GM21515 (cell line): ENCODE data around the gene CNGB1.
"Not testable (repeated sequence)": the region's sequence is repeated elsewhere in the genome, so short reads cannot be mapped to it uniquely, and the experiment has no call there.

ENCODE experiments used
- ATAC-seq: cut with Tn5 transposase; IDR thresholded peaks from one replicate; pipeline ENCODE4 v1.9.1; 2021; ENCODE audit not compliant: unreplicated experiment

The CNGB1 gene

DNA sequence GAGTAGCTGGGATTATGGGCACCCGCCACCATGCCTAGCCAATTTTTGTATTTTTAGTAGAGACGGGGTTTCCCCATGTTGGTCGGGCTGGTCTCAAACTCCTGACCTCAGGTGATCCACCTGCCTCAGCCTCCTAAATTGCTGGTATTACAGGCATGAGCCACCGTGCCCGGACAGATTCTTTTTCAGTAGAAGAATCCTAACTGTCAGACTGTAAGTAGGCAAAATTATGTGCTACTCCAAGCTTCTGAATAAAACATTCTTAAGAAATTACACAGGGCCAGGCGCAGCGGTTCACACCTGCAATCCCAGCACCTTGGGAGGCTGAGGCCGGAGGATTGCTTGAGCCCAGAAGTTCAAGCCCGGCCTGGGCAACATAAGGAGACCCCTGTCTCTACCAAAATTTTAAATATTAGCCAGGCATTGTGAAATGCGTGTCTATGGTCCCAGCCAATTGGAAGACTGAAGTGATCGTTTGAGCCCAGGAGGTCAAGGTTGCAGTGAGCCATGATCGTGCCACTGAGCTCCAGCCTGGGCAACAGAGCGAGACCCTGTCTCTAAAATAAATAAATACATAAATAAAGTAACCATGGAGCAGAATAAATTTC is 101.9 kb downstream of the CNGB1 start:
- no peak for ATAC-seq

DNA sequence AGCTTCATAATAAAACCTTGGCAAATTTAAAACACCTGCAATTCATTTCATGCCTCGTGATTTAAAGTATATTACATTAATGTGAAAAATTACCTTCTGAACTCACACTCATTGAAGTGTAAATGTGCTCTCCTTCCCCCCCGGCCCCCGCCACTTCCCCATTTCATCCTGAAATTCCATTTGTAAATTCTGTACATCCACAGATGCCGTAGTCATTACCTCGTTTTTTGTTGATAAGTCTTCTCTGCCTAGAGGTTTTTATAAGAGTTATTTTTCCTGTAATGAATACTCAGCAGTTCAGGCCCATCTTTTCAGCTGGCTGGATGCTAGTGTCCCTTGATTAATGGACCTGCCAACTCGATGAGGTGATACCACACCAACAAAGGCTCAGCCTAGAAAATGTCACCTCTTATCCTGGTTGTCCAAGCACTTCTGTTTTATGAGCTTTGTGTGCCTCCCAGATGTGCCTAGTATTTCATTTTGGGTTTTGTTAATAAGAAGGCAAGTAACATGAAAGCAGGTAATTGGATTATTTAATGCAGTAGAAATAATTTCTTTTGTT is 103.8 kb downstream of the CNGB1 start:
- no peak for ATAC-seq

DNA sequence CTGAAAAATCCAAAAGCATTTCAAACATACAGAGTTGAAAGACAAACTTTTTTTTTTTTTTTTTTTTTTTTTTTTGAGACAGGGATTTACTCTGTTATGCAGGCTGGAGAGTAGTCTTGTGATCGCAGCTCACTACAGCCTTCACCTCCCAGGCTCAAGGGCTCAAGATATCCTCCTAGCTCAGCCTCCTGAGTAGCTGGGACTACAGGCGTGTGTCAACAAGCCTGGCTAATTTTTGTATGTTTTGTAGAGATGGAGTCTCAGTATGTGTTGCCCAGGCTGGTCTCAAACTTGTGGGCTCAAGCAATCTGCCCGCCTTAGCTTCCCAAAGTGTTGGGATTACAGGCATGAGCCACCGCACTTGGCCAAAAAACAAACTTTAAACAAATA is 104.4 kb downstream of the CNGB1 start:
- no peak for ATAC-seq

DNA sequence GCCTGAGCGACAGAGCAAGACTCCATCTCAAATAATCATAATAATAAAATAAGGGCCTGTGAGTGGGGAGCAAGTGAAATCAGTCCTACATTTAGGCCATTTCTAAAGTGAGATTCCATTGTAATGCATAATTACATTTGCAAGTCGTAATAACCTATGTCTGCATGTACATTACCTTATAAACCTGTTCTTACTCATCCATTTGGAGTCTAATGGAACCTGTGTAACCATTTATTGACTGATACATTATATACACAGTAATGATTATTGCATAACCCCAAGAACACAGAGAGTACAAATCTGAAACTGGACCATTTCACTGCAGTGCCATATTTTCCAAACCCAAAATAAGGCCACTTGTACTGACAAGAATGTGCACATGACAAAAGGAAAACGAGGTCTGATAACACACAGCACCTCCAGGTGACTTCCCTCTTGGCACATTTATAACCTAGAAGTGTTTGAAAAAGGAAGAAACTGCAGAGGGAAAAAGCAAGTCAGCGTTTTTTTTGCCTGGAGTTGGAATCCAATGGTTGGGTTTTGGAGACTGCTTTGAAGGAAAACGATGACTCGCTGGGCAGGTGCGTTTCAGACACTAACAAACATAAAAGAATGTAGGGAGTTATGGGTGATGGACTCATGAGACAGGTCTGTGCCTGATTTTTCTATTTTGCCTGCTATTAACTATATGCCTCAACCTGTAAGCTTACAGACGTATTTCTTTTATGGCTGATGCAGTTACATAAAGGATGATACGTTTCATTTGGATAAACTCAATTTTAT is 105.0 kb downstream of the CNGB1 start:
- no peak for ATAC-seq

DNA sequence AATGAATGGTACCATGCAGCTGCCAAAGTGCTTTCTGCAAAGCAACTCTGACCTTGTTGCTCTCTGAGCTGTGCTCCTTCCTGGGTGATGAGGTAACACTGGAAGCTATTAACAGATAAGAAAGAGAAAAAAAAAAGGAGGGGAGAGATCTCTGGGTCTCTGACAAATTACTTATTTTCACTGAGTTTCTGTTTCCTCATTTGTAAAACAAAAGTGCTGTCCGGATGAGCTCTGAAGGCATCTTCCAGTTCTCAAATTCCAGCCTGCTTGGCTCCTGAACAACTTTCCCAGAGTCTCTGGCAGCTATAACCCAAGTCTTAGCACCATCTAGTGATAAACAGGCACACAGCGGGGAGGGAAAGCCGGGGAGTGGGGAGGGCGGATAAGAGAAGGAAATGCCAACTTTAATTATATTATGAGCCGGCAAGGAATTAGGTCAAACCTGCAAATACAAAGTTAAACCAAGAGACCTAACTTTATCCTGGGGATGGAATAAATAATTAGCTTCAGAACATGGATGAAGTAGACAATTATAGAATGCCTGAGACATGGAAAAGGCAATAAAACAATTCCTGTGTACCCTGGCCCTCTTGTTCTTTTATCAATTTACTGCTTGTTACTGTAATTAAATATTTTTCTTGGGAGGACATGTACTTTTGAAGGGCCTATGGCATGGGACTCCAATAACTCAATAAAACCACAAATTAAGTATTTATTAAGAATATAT is 107.3 kb downstream of the CNGB1 start:
- ATAC-seq, result no peak

DNA sequence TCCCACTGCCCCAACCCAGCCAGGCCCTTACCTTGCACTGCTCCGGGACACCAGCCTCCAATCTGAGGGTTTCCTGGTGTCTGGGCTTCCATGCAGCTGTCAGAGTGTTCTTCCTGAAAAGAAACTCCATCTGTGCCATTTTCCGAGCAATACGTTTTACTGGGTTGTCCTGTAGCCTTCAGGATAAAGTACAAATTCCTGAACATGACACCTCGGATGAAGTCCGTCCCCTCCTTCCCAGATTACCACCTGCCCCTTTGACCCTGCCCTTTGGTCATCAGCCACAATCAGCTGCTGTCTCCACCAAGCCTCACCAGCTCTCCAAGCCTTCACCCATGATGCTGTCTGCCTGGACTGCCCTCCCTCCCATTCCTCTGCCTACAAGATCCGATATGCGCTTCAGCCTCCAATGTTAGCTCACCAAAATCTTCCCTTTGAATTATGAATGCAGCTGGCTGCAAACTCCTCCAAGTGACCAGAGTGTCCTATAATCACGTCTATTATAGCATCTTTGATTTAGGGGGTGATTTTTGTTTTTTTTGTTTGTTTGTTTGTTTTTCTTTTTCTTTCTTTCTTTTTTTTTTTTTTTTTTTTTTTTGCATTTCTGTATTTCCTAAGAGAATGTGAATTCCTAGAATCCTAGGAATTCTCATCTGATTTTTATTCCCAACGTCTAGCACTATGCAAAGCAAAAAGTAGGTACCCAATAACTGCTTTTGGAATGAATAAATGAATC is 108.1 kb downstream of the CNGB1 start:
- no peak for ATAC-seq

DNA sequence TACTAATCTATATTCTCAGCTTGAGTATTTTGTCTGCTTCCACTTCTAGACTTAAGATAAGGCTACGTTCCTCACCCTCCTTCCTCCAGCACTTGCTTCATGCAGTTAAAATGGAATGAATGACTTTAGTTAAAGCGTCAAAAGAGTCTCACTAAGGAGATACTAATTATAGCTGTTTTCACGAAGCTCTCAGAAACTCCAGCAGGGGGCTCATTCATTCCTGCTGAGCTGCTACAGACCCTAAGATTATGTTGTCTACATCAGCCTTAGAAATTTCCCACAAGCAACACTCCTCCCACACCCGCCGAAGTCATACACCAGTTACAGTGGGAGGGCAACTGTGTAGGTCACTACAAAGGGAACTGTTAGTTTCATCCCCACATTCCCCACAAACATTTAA is 111.6 kb downstream of the CNGB1 start:
- no peak for ATAC-seq

DNA sequence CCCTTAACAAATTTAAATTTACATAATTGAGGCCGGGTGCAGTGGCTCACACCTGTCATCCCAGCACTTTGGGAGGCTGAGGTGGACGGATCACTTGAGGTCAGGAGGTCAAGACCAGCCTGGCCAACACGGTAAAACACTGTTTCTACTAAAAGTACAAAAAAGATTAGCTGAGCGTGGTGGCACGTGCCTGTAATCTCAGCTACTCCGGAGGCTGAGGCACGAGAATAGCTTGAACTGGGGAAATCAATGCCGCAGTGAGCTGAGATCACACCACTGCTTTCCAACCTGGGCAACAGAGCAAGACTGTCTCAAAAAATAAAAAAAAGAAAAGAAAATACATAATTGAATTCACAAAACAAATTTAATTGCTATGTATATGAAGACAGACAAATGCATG is 112.3 kb downstream of the CNGB1 start:
- no peak for ATAC-seq

DNA sequence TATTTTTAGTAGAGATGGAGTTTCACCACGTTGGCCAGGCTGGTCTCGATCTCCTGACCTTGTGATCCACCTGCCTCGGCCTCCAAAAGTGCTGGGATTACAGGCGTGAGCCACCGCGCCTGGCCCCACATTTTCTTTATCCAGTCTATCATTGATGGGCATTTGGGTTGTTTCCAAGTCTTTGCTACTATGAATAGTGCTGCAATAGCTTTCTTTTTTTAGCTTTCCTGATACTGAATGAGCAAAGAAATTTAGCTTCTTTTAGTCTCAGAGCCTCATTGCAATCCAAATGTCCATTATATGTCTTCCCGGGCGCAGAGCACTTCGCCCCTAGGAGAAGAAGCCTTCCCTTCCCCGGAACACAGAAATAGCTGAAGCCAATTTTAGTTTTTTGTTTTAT is 112.9 kb downstream of the CNGB1 start:
- ATAC-seq, result not testable (repeated sequence)

DNA sequence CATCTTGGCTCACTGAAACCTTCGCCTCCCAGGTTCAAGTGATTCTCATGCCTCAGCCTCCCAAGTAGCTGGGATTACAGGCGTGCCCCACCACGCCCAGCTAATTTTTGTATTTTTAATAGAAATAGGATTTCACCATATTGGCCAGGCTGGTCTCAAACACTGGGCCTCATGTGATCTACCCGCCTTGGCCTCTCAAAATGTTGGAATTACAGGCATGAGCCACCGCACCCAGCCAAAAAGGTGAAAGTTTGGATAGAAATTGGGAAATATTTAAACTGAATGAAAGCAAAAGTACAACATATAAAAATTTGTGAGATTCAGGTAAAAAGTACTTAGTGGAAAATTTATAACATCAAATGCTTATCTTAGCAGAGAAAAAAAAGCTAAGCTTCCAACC is 115.7 kb downstream of the CNGB1 start:
- no peak for ATAC-seq

DNA sequence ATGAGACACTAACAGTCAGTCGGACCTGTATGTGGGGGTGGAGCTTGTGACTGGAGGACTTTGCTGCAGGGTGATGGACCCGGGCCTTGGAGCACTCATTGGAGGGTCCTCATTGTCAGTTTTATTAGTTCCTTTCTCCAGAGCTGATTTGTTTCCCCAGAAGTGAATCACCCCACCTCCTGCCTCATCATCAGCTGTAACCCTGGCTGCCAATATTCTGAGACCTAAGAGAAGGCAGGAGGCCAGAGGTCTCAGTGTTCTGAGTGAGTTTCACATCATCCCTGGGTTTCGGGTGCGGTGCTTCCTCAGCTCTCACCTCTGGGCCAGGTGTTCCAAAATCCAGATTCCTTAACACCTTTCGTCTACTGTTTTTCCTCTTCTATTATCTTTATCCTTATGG is 118.7 kb downstream of the CNGB1 start:
- no peak for ATAC-seq

DNA sequence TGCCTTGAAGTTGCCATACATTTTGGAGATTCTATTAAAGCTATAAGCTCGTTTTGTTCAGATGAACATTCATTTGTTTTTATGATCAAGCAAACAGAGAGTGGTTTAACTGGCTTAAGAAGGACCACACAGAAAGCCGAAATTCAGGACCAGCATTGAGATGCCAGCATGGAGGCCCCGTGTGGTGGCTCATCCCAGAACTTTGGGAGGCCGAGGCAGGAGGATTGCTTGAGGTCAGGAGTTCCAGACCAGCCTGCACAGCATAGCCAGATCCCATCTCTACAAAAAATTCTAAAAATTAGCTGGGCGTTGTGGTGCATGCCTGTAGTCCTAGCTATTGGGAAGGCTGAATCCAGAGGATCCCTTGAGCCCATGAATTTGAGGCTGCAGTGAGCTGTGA is 122.7 kb downstream of the CNGB1 start:
- no peak for ATAC-seq

DNA sequence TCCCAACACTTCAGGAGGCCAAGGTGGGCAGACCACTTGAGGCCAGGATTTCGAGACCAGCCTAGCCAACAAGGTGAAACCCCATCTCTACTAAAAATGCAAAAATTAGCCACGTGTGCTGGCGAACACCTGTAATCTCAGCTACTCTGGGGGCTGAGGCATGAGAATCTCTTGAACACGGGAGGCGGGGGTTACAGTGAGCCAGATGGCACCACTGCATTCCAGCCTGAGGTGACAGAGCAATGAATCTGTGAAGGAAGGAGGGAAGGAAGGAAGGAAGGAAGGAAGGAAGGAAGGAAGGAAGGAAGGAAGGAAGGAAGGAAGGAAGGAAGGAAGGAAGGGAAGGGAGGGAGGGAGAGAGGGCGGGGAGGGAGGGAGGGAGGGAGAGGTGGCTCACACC is 124.0 kb downstream of the CNGB1 start:
- not testable (repeated sequence) for ATAC-seq

DNA sequence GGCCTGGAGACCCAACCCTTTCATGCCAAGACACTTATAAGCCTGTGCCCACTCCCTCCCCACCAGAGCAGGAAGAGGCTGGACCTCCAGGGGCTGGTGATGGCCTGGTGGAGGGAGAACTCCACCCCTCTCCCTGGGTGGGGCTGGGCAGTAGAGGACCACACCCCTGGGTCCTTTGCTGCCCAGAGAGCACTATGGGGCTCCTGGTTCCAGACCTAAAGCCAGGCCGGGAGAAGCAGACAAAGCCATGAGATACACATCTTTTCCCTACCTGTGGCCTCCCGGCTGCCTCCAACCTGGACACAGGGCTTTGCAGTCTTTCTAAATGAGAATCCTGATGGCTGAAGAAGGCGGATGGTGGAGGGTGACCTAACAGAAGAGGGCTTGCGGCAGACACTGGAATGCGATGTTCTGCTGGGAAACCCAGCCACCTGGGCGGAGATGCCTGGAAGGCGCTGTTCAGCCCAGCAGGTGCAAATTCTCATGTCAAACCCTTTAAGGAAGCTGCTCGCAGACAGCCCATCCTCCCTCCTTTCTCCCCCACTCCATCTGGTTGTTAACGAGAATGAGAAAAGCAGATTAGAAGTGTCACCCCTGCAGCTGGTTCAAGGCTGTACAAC is 124.7 kb downstream of the CNGB1 start:
- ATAC-seq, result no peak

DNA sequence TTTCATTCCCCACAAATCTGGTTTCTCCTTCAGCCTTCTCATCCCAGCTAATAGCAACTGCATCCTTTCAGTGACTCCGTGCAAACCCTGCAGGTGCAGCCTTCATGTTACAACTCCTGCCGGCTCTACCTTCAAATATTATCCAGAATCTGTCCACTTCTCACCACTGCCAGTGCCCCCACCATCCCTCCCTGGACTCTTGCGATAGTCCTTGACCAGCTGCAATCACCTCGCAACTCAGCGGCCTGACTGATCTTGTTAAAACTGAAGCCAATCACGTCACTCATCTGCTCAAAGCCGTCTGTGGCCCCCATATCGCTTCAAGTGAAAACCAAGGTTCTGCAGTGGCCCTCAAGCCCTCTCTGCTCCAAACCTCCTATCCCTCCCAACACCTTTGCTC is 125.8 kb downstream of the CNGB1 start:
- no peak for ATAC-seq

DNA sequence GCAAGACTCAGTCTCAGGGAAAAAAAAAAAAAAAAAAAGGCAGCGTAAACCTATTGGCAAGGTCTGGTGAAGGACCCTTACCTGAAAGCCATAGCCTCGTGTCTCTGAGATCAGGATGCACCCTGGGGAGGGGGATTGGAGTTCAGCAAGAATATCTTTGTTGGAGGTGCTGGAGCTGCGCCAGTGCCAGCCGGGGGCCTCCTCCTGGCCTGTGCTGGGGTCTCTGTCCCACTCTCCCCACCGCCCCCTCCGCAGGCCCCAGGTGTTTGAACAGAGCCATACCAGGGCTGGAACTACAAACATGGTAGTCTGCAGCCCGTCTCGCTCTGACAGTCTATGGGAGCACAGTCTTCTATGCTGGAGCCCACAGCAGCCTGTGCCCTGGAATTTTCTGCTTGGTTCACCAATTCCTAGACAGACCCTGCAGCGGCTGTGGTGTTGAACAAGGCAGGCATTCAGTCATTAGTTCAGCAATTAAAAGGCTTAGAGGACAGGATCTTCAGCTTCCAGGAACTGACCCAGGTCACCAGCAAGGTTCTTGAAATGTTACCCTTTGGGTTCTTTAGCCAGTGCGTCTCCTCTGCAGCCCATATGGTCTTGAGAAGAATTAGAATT is 126.4 kb downstream of the CNGB1 start:
- ATAC-seq, result no peak

DNA sequence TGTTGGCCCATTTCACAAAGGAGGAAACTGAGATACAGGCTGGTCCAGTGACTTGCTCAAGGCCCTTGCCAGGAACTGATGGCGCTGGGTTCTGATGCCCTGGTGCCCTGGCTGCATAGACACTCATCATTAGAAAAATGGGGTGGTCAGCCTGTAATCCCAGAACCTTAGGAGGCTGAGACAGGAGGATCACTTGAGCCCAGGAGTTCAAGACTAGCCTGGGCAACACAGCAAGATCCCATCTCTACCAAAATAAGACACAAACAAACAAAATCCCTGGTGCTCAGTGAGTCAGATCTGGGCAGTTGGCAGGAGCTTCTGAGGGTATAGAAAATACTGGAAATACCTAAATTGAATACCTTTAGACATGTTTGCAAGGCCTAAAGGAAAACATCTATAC is 127.5 kb downstream of the CNGB1 start:
- ATAC-seq, result no peak

DNA sequence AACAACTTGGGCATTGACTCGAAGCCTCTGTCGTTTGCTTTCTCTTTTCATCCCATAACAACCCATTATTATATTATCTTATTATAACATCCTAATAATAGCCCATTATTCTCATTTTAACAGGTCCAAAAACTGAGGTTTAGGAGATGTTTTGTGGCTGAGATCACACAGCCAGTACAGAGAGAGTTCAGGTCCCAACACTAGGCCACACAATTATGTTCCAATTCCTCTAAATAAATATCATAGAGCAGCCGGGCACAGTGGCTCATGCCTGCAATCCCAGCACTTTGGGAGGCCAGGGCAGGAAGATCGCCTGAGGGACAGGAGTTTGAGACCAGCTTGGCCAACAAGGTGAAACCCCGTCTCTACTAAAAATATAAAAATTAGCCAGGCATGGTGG is 128.3 kb downstream of the CNGB1 start:
- ATAC-seq, result no peak

DNA sequence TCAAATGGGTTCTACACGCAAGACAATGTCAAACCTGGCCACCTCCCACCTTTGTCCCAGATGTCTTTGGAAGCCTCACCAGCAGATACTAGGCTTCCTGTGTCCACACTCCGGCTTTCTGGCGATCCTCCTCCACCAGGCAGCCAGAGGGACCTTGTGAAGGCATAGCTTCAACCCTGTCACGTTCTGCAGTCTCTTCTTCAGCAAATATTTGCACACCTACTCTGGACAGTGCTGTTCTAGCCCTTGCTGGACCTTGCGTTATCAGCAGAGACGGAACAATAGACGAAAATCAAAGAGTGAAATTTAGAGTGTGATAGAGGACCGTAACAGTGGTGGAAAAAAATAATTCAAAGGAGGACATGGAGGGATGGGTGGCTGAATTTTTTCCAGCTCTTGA is 130.1 kb downstream of the CNGB1 start:
- no peak for ATAC-seq

DNA sequence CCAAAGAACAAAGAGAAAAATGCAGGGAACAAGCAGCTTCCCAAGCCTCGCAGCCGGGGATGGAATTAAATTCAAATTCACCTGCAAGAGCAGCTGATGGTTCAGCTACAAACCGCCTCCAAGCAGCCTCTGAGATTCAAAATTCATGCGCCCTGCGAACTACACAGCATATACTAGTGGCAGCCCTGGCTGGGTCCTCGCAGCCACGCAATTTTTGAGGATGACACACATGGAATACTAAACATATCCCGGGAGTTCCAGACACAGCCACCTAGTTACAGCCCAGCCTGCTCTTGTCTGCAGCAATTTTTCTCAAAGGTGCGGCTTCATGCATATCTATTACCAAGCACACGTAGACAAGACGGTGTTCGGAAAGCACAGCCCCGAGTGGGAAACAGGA is 132.8 kb downstream of the CNGB1 start:
- no peak for ATAC-seq
